ENCODE results near the gene EIF4G3. TPM values are rescaled to one million over a fixed set of nuclear protein-coding genes. Genes with fewer than 3 reads are reported as not detected.

The EIF4G3 gene
- total and polyA plus RNA-seq, 2 of the 8 experiments (the other 6 are each of a cell fraction or from before 2014, with no cell fraction given), result 47.5 to 66.6 TPM

- TF ChIP-seq, protein P1, sequence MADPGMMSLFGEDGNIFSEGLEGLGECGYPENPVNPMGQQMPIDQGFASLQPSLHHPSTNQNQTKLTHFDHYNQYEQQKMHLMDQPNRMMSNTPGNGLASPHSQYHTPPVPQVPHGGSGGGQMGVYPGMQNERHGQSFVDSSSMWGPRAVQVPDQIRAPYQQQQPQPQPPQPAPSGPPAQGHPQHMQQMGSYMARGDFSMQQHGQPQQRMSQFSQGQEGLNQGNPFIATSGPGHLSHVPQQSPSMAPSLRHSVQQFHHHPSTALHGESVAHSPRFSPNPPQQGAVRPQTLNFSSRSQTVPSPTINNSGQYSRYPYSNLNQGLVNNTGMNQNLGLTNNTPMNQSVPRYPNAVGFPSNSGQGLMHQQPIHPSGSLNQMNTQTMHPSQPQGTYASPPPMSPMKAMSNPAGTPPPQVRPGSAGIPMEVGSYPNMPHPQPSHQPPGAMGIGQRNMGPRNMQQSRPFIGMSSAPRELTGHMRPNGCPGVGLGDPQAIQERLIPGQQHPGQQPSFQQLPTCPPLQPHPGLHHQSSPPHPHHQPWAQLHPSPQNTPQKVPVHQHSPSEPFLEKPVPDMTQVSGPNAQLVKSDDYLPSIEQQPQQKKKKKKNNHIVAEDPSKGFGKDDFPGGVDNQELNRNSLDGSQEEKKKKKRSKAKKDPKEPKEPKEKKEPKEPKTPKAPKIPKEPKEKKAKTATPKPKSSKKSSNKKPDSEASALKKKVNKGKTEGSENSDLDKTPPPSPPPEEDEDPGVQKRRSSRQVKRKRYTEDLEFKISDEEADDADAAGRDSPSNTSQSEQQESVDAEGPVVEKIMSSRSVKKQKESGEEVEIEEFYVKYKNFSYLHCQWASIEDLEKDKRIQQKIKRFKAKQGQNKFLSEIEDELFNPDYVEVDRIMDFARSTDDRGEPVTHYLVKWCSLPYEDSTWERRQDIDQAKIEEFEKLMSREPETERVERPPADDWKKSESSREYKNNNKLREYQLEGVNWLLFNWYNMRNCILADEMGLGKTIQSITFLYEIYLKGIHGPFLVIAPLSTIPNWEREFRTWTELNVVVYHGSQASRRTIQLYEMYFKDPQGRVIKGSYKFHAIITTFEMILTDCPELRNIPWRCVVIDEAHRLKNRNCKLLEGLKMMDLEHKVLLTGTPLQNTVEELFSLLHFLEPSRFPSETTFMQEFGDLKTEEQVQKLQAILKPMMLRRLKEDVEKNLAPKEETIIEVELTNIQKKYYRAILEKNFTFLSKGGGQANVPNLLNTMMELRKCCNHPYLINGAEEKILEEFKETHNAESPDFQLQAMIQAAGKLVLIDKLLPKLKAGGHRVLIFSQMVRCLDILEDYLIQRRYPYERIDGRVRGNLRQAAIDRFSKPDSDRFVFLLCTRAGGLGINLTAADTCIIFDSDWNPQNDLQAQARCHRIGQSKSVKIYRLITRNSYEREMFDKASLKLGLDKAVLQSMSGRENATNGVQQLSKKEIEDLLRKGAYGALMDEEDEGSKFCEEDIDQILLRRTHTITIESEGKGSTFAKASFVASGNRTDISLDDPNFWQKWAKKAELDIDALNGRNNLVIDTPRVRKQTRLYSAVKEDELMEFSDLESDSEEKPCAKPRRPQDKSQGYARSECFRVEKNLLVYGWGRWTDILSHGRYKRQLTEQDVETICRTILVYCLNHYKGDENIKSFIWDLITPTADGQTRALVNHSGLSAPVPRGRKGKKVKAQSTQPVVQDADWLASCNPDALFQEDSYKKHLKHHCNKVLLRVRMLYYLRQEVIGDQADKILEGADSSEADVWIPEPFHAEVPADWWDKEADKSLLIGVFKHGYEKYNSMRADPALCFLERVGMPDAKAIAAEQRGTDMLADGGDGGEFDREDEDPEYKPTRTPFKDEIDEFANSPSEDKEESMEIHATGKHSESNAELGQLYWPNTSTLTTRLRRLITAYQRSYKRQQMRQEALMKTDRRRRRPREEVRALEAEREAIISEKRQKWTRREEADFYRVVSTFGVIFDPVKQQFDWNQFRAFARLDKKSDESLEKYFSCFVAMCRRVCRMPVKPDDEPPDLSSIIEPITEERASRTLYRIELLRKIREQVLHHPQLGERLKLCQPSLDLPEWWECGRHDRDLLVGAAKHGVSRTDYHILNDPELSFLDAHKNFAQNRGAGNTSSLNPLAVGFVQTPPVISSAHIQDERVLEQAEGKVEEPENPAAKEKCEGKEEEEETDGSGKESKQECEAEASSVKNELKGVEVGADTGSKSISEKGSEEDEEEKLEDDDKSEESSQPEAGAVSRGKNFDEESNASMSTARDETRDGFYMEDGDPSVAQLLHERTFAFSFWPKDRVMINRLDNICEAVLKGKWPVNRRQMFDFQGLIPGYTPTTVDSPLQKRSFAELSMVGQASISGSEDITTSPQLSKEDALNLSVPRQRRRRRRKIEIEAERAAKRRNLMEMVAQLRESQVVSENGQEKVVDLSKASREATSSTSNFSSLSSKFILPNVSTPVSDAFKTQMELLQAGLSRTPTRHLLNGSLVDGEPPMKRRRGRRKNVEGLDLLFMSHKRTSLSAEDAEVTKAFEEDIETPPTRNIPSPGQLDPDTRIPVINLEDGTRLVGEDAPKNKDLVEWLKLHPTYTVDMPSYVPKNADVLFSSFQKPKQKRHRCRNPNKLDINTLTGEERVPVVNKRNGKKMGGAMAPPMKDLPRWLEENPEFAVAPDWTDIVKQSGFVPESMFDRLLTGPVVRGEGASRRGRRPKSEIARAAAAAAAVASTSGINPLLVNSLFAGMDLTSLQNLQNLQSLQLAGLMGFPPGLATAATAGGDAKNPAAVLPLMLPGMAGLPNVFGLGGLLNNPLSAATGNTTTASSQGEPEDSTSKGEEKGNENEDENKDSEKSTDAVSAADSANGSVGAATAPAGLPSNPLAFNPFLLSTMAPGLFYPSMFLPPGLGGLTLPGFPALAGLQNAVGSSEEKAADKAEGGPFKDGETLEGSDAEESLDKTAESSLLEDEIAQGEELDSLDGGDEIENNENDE (IDR thresholded peaks at IDR 0.05; ENCODE audit: insufficient replicate concordance, low read length), result no peak
- TF ChIP-seq MAFK (IDR thresholded peaks at IDR 0.05; ENCODE audit: low read depth, low read length) (no peak), POLR2A (IDR thresholded peaks at IDR 0.05; ENCODE audit: control extremely low read depth in 1 of 2, low read depth in 2 of 2, low read length in 2 of 2) (no peak), NANOG (IDR thresholded peaks at IDR 0.05; ENCODE audit: insufficient read depth, low read depth, low read length, poor library complexity, severe bottlenecking) (no peak), GABPA (IDR thresholded peaks at IDR 0.05; ENCODE audit: borderline replicate concordance, insufficient read depth, low read length) (no peak), KDM5A (IDR thresholded peaks at IDR 0.05; ENCODE audit: low read length) (no peak), CTBP2 (IDR thresholded peaks at IDR 0.05; ENCODE audit: borderline replicate concordance, insufficient read depth, insufficient read length, low read length) (no peak), SUZ12 (IDR thresholded peaks at IDR 0.05; ENCODE audit: low read length) (no peak), TCF12 (IDR thresholded peaks at IDR 0.05; ENCODE audit: low read depth, low read length) (no peak), EZH2 (IDR thresholded peaks at IDR 0.05; ENCODE audit: low read depth, low read length, severe bottlenecking) (no peak)
- TF ChIP-seq, protein P2, sequence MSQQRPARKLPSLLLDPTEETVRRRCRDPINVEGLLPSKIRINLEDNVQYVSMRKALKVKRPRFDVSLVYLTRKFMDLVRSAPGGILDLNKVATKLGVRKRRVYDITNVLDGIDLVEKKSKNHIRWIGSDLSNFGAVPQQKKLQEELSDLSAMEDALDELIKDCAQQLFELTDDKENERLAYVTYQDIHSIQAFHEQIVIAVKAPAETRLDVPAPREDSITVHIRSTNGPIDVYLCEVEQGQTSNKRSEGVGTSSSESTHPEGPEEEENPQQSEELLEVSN (IDR thresholded peaks at IDR 0.05), result no peak
Observed at GRCh38 chr1:20936621-20937020, 240.1 kb downstream of the EIF4G3 start (continued).
